Right atrium auricular region (tissue), 2 donors: ENCODE measurements around the gene FBLN2. TPM values are rescaled to one million over a fixed set of nuclear protein-coding genes. Genes with fewer than 3 reads are reported as not detected.

Source experiments
- DNase-seq: peaks from one replicate; pipeline ENCODE4 v3.0.0-alpha.2; 2019; ENCODE audit warnings: low spot score
- H3K27ac ChIP-seq, 2 donors: fragments of 200-600 bp; sonication (generic); 1 replicate in 1 of 2; 2 replicates in 1 of 2; pipeline ENCODE4 v1.5.1; 2016 to 2019
- H3K27me3 ChIP-seq, 2 donors: fragments of 200-600 bp; sonication (generic); one replicate each; pipeline versions ENCODE4 v1.5.1 to v1.6.0; 2017 to 2019
- H3K36me3 ChIP-seq: fragments of 200-600 bp; sonication (generic); one replicate; pipeline ENCODE4 v1.5.1; 2016
- H3K4me1 ChIP-seq, 2 donors: fragments of 200-600 bp; sonication (generic); one replicate each; pipeline versions ENCODE4 v1.5.1 to v1.6.0; 2017 to 2019
- H3K4me3 ChIP-seq, 2 donors: fragments of 200-600 bp; sonication (generic); 1 replicate in 1 of 2; 2 replicates in 1 of 2; pipeline ENCODE4 v1.5.1; 2017 to 2019; ENCODE audit warnings: mild to moderate bottlenecking in 1 of 2, moderate library complexity in 1 of 2
- H3K9me3 ChIP-seq, 2 donors: fragments of 200-600 bp; sonication (generic); one replicate each; pipeline ENCODE4 v1.5.1; 2019
- total RNA-seq, 2 donors: library from RNA; depleted of rRNA; stranded (reverse); fragments of >200 nt; gene quantifications; one replicate each; pipeline ENCODE4 v1.1.0, GENCODE V29; 2016
- TF ChIP-seq, protein P1 (sequence below), 2 donors: fragments of 200-600 bp; sonication (generic); IDR thresholded peaks; one replicate each; pipeline ENCODE4 v1.5.1; 2019; ENCODE audit warnings: antibody characterized with exemption in 2 of 2

FBLN2 gene
- total RNA-seq, 2 donors from 2014 or later: 122 to 185 TPM

DNA sequence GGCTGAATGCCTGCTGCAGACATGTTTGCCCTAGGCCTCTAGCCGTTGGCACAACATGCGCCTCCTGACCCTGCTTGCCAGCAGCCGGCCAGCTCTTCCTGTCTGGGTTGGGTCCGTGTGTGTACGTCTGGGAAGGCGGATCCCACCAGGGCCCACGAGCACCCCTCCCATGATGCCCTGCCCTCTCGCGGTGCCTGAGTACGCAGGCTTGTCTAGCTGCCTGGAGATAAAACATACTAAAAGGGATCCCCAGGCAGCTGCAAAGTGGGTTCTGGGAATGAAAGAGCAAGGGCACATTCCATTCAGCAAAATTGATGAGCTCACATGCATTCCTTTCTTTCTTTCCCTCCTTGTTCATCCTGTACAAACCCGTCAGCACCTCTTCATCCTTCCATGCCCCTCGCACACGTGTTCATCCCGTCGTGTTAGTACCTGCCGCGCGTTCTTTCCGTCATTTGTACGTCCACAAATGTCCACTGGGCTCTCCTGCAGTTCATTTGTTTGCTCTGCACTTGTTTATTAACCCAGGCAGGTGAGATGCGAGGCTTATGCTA, 74.3 kb downstream of the FBLN2 start:
- DNase-seq: no peak
- H3K27ac ChIP-seq: no peak overlapping the region
- H3K27me3 ChIP-seq: no peaks in the 10 kb centered on the region
- H3K4me3 ChIP-seq: no peak overlapping the region
- H3K36me3 ChIP-seq: peaks cover 20% of the 10 kb centered on the region
- H3K4me1 ChIP-seq: peaks cover 0 to 17% of the 10 kb centered on the region in 2 donors
- no peaks in the 10 kb centered on the region for H3K9me3 ChIP-seq
- TF ChIP-seq, protein P1, sequence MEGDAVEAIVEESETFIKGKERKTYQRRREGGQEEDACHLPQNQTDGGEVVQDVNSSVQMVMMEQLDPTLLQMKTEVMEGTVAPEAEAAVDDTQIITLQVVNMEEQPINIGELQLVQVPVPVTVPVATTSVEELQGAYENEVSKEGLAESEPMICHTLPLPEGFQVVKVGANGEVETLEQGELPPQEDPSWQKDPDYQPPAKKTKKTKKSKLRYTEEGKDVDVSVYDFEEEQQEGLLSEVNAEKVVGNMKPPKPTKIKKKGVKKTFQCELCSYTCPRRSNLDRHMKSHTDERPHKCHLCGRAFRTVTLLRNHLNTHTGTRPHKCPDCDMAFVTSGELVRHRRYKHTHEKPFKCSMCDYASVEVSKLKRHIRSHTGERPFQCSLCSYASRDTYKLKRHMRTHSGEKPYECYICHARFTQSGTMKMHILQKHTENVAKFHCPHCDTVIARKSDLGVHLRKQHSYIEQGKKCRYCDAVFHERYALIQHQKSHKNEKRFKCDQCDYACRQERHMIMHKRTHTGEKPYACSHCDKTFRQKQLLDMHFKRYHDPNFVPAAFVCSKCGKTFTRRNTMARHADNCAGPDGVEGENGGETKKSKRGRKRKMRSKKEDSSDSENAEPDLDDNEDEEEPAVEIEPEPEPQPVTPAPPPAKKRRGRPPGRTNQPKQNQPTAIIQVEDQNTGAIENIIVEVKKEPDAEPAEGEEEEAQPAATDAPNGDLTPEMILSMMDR (IDR thresholded peaks at IDR 0.05): no peak

DNA sequence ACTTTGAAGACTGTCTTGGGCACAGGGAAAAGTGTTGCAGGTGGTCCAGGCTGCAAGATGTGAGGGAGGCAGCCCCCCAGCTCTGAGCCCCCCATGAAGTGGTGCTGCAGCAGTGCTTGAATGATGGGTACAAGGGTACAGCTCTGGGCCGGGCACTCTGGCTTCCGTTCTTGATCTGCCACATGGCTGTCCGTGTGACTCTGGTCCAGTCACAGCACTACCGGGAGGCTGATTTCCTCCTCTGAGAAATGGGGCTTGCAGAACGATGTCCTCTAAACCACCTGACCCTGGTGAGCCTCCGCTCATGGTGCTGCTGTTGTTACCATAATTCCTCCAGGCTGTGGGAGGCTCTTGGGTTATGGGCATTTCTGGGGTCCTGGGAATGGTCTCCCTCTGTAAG, 75.1 kb downstream of the FBLN2 start:
- DNase-seq: no peak
- Histone ChIP-seq H3K27ac (no peak overlapping the region), H3K4me3 (no peak overlapping the region), H3K27me3 (no peaks in the 10 kb centered on the region), H3K9me3 (no peaks in the 10 kb centered on the region), H3K36me3 (peaks cover 19% of the 10 kb centered on the region), H3K4me1 (peaks cover 0 to 17% of the 10 kb centered on the region in 2 donors)
- TF ChIP-seq, protein P1 (IDR thresholded peaks at IDR 0.05): no peak

DNA sequence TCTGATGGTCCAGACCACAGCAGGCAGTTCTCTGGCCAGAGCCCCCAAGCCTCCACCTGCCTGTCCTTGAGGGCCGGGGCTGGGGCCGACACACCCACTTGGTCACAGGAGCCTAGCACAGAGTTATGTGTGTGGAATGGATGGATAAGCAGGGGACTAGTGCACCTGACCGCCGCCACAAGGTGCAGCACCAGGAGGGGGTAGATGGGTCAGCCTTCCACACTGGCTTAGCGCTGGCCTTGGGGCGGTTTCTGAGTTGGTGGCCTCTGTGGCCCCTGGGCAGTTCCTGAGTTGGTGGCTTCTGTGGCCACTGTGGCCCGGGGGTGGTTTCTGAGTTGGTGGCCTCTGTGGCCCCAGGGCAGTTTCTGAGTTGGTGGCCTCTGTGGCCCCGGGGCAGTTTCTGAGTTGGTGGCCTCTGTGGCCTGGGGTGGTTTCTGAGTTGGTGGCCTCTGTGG, 75.8 kb downstream of the FBLN2 start:
- no peak overlapping the region for H3K4me3 ChIP-seq
- no peak overlapping the region for H3K27ac ChIP-seq
- no peak for DNase-seq
- H3K27me3 ChIP-seq: no peaks in the 10 kb centered on the region
- peaks cover 0 to 17% of the 10 kb centered on the region in 2 donors for H3K4me1 ChIP-seq
- TF ChIP-seq, protein P1 (IDR thresholded peaks at IDR 0.05): no peak
- H3K36me3 ChIP-seq: peaks cover 21% of the 10 kb centered on the region
- no peaks in the 10 kb centered on the region for H3K9me3 ChIP-seq

DNA sequence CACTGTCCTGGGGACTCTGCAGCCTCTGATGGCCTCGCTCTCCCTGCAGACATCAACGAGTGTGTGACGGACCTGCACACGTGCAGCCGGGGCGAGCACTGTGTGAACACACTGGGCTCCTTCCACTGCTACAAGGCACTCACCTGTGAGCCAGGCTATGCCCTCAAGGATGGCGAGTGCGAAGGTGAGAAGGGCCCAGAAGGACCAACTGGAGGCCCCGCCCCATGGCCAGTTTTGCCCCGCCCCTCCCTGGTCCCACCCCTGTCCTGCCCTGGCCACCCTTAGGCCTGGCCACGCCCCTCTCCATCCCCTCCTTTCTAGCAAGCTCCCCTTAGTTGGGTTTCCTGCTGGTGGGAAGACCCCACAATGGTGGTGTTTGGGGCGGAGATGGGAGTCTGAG, 77.5 kb downstream of the FBLN2 start:
- peaks cover 0 to 12% of the 10 kb centered on the region in 2 donors for H3K4me1 ChIP-seq
- H3K36me3 ChIP-seq: peaks cover 37% of the 10 kb centered on the region
- TF ChIP-seq, protein P1 (IDR thresholded peaks at IDR 0.05): no peak
- DNase-seq: no peak
- H3K27ac ChIP-seq: no peak overlapping the region
- no peaks in the 10 kb centered on the region for H3K27me3 ChIP-seq
- no peak overlapping the region for H3K4me3 ChIP-seq
- H3K9me3 ChIP-seq: no peaks in the 10 kb centered on the region

DNA sequence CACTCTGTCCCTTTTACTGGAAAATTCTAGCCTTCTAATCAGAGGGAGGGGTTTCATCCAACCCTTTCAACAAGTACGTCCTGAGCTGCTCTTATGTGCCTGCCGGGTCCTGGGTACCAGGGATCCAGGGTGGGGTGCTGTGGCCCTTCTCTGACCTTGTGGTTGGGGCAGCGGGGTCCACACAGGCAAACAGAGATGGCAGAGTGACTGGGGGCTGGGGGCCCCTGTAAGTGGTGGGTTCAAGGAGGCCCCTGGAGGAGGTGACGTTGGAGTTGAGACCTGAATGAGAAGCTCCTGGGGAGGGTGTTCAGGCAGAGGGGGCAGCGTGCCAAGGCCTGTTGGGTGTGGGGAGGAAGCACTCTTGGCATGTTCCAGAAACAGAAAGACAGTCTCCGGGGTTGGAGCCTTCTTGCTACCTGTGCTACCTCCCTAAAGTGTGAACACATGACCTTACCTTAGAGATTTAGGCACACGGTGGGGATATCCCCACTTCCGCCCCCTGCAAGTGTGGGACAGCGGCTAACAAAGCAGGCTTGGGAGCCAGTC, 78.1 kb downstream of the FBLN2 start:
- H3K4me1 ChIP-seq: peaks cover 0 to 6% of the 10 kb centered on the region in 2 donors
- H3K36me3 ChIP-seq: peaks cover 38% of the 10 kb centered on the region
- no peaks in the 10 kb centered on the region for H3K9me3 ChIP-seq
- TF ChIP-seq, protein P1 (IDR thresholded peaks at IDR 0.05): no peak
- no peak for DNase-seq
- H3K27ac ChIP-seq: no peak overlapping the region
- H3K27me3 ChIP-seq: no peaks in the 10 kb centered on the region
- H3K4me3 ChIP-seq: no peak overlapping the region

DNA sequence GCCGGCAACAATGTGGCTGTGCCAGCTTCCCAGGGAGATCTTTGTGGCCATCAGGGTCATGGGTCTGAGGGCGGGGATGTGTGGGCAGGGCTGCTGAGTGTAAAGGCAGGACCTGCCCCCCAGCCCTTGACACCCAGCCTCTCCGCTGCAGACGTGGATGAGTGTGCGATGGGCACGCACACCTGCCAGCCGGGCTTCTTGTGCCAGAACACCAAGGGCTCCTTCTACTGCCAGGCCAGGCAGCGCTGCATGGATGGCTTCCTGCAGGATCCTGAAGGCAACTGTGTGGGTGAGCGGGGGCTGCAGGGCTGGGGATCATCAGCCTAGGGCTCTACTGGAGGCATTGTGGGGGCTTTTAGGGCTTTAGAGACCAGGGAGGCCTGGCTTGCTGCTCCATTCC, 78.8 kb downstream of the FBLN2 start:
- H3K4me1 ChIP-seq: no peaks in the 10 kb centered on the region
- H3K4me3 ChIP-seq: no peak overlapping the region
- peaks cover 38% of the 10 kb centered on the region for H3K36me3 ChIP-seq
- no peaks in the 10 kb centered on the region for H3K9me3 ChIP-seq
- TF ChIP-seq, protein P1 (IDR thresholded peaks at IDR 0.05): no peak
- no peaks in the 10 kb centered on the region for H3K27me3 ChIP-seq
- H3K27ac ChIP-seq: no peak overlapping the region
- DNase-seq: no peak
